ENCODE measurements around the gene CD300LF. TPM values are rescaled to one million over a fixed set of nuclear protein-coding genes. Genes with fewer than 3 reads are reported as not detected.

The CD300LF gene
- total RNA-seq, 1 experiment from 2014 or later = not detected

DNA sequence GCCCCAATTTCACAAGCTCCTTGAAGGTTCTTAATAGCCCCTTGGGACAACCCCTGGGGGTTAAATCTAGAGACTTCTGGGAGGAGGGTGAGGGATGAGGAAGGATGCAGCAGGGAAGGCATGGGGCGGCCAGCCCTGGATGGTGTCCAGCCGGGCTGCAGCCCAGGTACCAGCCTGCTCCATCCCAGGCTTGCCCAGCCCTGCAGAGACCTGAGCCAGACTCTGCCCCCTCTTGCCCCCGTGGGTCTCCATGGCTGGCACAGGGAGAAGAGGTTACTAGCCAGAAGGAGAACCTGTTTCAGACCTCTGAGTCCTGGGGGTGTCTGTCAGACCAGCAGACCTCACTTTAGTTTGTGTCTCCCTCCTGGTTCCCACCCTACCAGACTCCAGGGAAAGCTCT is 44.2 kb upstream of the CD300LF start:
- intact Hi-C loops (cut with micrococcal nuclease) = no loop called here
- Histone ChIP-seq H3K9ac (ENCODE audit: low read length) (0 out of 2 replicates have a peak overlapping the region, but pooled peaks have one; percentile 32), H3K27ac (ENCODE audit: low read depth, low read length) (peak overlapping the region; percentile 63), H3K79me2 (ENCODE audit: insufficient read depth, low read length) (peaks cover 90% of the 10 kb centered on the region), H4K20me1 (ENCODE audit: insufficient read depth) (no peaks in the 10 kb centered on the region; the same call in 1 of the 2 replicates), H3K4me1 (ENCODE audit: control insufficient read depth in 1 of 2, insufficient read depth in 2 of 2, low read length in 2 of 2) (peaks cover 59 to 63% of the 10 kb centered on the region in 2 experiments), H3K4me3 (replicated peaks in 1 of 2; ENCODE audit: low read depth in 1 of 2, low read length in 2 of 2) (peak overlapping the region in 1 of 2 experiments; percentile 50; a peak in 2 of 4 replicates), H3K27me3 (ENCODE audit: insufficient read depth, low read length) (no peaks in the 10 kb centered on the region), H3K36me3 (ENCODE audit: control insufficient read depth in 1 of 2, insufficient read depth in 2 of 2, low read length in 2 of 2) (no peaks in the 10 kb centered on the region; a peak in 1 of 4 replicates), H3K9me2 (ENCODE audit: insufficient read depth) (no peaks in the 10 kb centered on the region), H3K9me3 (ENCODE audit: control insufficient read depth in 1 of 2, insufficient read depth in 1 of 2, low read depth in 1 of 2, low read length in 2 of 2) (no peaks in the 10 kb centered on the region), H3K4me2 (ENCODE audit: low read length) (peak overlapping the region; percentile 85), H2AFZ (ENCODE audit: low read depth, low read length, poor library complexity, severe bottlenecking) (no peak overlapping the region)
- ATAC-seq (no peak), DNase-seq (ENCODE audit: low read depth, low spot score) (no peak)
- ChIA-PET RAD21 (ENCODE audit: low non-redundant PET in 1 of 2, low total read pairs in 2 of 2, uncharacterized antibody in 2 of 2, unreplicated experiment in 2 of 2) (no interaction called here), CTCF (interaction anchor here (1.0 to 4.1 kb wide), 3 partner anchors 12 to 99 kb away, joined by 5 to 20 read pairs (median 9); no protein-coding TSS in a partner anchor), POLR2A (interaction anchor here (1.5 kb wide), 1 partner anchor 14 kb away, joined by 4 read pairs; no protein-coding TSS in a partner anchor)
- no peak for TF ChIP-seq EZH2 (IDR thresholded peaks at IDR 0.05)
- no TSS peak for BruUV-seq (replicated peaks)

- no peak overlapping the region for H3K9ac ChIP-seq (ENCODE audit: low read length)
- no peak overlapping the region for H3K4me3 ChIP-seq (replicated peaks in 1 of 2; ENCODE audit: low read depth in 1 of 2, low read length in 2 of 2)
- DNase-seq (ENCODE audit: low read depth, low spot score) (no peak), ATAC-seq (no peak)
- no peak overlapping the region for H3K27ac ChIP-seq (ENCODE audit: low read depth, low read length)
- peaks cover 59 to 70% of the 10 kb centered on the region in 2 experiments for H3K4me1 ChIP-seq (ENCODE audit: control insufficient read depth in 1 of 2, insufficient read depth in 2 of 2, low read length in 2 of 2)
- no TSS peak for BruUV-seq (replicated peaks)
- ChIA-PET POLR2A (interaction anchor here (0.7 kb wide), 1 partner anchor 61 kb away, joined by 3 read pairs; no protein-coding TSS in a partner anchor), CTCF (interaction anchor here (1.8 kb wide), 1 partner anchor 17 kb away, joined by 6 read pairs; no protein-coding TSS in a partner anchor), RAD21 (ENCODE audit: low non-redundant PET in 1 of 2, low total read pairs in 2 of 2, uncharacterized antibody in 2 of 2, unreplicated experiment in 2 of 2) (interaction anchor here in 1 of 2 experiments (0.7 kb wide), 1 partner anchor 227 kb away, joined by 3 read pairs; no protein-coding TSS in a partner anchor)
- H3K9me3 ChIP-seq (ENCODE audit: control insufficient read depth in 1 of 2, insufficient read depth in 1 of 2, low read depth in 1 of 2, low read length in 2 of 2) = no peaks in the 10 kb centered on the region
- peaks cover 0 to 2% of the 10 kb centered on the region in 2 experiments; a peak in 2 of 4 replicates for H3K36me3 ChIP-seq (ENCODE audit: control insufficient read depth in 1 of 2, insufficient read depth in 2 of 2, low read length in 2 of 2)
- H4K20me1 ChIP-seq (ENCODE audit: insufficient read depth) = peaks cover 3% of the 10 kb centered on the region; the same call in 1 of the 2 replicates
- no peaks in the 10 kb centered on the region for H3K9me2 ChIP-seq (ENCODE audit: insufficient read depth)
- peaks cover 93% of the 10 kb centered on the region for H3K79me2 ChIP-seq (ENCODE audit: insufficient read depth, low read length)
- H3K4me2 ChIP-seq (ENCODE audit: low read length) = no peak overlapping the region
- no peak overlapping the region for H2AFZ ChIP-seq (ENCODE audit: low read depth, low read length, poor library complexity, severe bottlenecking)
- H3K27me3 ChIP-seq (ENCODE audit: insufficient read depth, low read length) = no peaks in the 10 kb centered on the region
- intact Hi-C loops (cut with micrococcal nuclease) = no loop called here
- no peak for TF ChIP-seq EZH2phosphoT487 (IDR thresholded peaks at IDR 0.05; ENCODE audit: borderline replicate concordance)
- no peak for TF ChIP-seq POLR2A (IDR thresholded peaks at IDR 0.05; ENCODE audit: borderline replicate concordance, extremely low read depth, insufficient read depth, insufficient read length)
- no peak for TF ChIP-seq YY1 (IDR thresholded peaks at IDR 0.05; ENCODE audit: extremely low read depth, insufficient replicate concordance, low read depth, low read length)
- no peak for TF ChIP-seq MAX (IDR thresholded peaks at IDR 0.05)
- no peak for TF ChIP-seq FOSL1 (IDR thresholded peaks at IDR 0.05; ENCODE audit: low read depth)
- TF ChIP-seq, protein P1, sequence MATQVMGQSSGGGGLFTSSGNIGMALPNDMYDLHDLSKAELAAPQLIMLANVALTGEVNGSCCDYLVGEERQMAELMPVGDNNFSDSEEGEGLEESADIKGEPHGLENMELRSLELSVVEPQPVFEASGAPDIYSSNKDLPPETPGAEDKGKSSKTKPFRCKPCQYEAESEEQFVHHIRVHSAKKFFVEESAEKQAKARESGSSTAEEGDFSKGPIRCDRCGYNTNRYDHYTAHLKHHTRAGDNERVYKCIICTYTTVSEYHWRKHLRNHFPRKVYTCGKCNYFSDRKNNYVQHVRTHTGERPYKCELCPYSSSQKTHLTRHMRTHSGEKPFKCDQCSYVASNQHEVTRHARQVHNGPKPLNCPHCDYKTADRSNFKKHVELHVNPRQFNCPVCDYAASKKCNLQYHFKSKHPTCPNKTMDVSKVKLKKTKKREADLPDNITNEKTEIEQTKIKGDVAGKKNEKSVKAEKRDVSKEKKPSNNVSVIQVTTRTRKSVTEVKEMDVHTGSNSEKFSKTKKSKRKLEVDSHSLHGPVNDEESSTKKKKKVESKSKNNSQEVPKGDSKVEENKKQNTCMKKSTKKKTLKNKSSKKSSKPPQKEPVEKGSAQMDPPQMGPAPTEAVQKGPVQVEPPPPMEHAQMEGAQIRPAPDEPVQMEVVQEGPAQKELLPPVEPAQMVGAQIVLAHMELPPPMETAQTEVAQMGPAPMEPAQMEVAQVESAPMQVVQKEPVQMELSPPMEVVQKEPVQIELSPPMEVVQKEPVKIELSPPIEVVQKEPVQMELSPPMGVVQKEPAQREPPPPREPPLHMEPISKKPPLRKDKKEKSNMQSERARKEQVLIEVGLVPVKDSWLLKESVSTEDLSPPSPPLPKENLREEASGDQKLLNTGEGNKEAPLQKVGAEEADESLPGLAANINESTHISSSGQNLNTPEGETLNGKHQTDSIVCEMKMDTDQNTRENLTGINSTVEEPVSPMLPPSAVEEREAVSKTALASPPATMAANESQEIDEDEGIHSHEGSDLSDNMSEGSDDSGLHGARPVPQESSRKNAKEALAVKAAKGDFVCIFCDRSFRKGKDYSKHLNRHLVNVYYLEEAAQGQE (IDR thresholded peaks at IDR 0.05; ENCODE audit: low read depth) = no peak
- TF ChIP-seq, protein P2, sequence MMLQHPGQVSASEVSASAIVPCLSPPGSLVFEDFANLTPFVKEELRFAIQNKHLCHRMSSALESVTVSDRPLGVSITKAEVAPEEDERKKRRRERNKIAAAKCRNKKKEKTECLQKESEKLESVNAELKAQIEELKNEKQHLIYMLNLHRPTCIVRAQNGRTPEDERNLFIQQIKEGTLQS (IDR thresholded peaks at IDR 0.05) = no peak
- no peak for TF ChIP-seq SRF (IDR thresholded peaks at IDR 0.05; ENCODE audit: low read depth)
- TF ChIP-seq EZH2 (IDR thresholded peaks at IDR 0.05) = no peak
- no peak for TF ChIP-seq RAD21 (IDR thresholded peaks at IDR 0.05; ENCODE audit: low read depth)
- no peak for TF ChIP-seq ZFX (IDR thresholded peaks at IDR 0.05)
- TF ChIP-seq CEBPB (IDR thresholded peaks at IDR 0.05; ENCODE audit: low read depth) = no peak
- TF ChIP-seq, protein P3, sequence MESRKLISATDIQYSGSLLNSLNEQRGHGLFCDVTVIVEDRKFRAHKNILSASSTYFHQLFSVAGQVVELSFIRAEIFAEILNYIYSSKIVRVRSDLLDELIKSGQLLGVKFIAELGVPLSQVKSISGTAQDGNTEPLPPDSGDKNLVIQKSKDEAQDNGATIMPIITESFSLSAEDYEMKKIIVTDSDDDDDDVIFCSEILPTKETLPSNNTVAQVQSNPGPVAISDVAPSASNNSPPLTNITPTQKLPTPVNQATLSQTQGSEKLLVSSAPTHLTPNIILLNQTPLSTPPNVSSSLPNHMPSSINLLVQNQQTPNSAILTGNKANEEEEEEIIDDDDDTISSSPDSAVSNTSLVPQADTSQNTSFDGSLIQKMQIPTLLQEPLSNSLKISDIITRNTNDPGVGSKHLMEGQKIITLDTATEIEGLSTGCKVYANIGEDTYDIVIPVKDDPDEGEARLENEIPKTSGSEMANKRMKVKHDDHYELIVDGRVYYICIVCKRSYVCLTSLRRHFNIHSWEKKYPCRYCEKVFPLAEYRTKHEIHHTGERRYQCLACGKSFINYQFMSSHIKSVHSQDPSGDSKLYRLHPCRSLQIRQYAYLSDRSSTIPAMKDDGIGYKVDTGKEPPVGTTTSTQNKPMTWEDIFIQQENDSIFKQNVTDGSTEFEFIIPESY (IDR thresholded peaks at IDR 0.05; ENCODE audit: extremely low read depth, insufficient replicate concordance, low read length) = no peak
- no peak for TF ChIP-seq POLR2AphosphoS5 (IDR thresholded peaks at IDR 0.05; ENCODE audit: low read depth, low read length)
- TF ChIP-seq ELF1 (IDR thresholded peaks at IDR 0.05; ENCODE audit: borderline replicate concordance, low read depth) = no peak
Observed at GRCh38 chr17:74755533-74755932, 42.8 kb upstream of the CD300LF start.
